T-helper 2 cell treated with Interferon-gamma antibody and Interleukin-4, amounts not matched to agents 5 μg/mL and 100 μg/mL, for 36 hours (primary cell): ENCODE data around the gene SYTL1.

Experiments used
- DNase-seq: peaks from one replicate; pipeline ENCODE4 v3.0.0; 2021; ENCODE audit warnings: low spot score
- H3K27ac Mint-ChIP-seq: one replicate; pipeline ENCODE4 v1.8.0; 2021; ENCODE audit warnings: mild to moderate bottlenecking, mixed read lengths
- H3K27me3 Mint-ChIP-seq: one replicate; pipeline ENCODE4 v1.8.0; 2021; ENCODE audit warnings: low read depth, mixed read lengths
- H3K36me3 Mint-ChIP-seq: one replicate; pipeline ENCODE4 v1.8.0; 2021; ENCODE audit warnings: low read depth, mixed read lengths
- H3K4me1 Mint-ChIP-seq: one replicate; pipeline ENCODE4 v1.8.0; 2021; ENCODE audit warnings: low read depth, mixed read lengths
- H3K4me3 Mint-ChIP-seq: one replicate; pipeline ENCODE4 v1.8.0; 2022; ENCODE audit warnings: mild to moderate bottlenecking, moderate library complexity, mixed read lengths
- H3K9me3 Mint-ChIP-seq: one replicate; pipeline ENCODE4 v1.8.0; 2021; ENCODE audit warnings: mixed read lengths

The SYTL1 gene

DNA sequence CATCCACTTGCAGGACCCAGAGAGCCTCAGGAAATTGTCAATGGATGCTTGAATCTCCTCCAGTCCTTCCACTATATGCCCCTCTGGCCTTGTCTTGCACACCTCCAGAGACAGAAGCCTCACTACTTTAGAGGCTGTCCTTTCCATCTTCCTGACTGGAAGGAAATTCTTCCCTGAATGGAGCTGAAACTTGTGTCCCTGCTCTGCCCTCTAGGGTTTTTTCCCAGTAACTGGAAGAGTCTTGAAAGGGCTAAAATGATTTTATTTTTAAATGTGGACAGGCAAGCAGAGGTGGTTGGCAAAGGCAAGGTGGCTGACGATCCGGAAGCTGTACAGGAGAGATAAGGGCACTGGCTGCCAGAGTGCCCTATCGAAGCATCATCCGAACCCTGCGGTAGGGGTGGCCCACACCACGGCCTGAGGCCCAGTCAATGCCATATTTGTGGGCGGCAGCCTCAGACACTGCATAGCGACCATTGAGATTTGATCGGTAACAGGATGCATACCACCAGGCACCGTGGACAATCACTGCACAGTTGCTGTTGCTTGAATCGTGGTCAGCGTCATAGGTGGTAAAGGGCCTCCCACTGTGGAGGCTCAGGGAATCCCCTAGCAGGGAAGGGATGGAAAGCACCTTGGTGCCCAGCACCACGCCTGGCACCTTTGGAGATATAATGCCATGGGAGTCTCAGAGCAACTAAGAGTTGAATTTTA, 27.2 kb downstream of the SYTL1 start:
- Mint-ChIP-seq H3K4me3 (no peak overlapping the region), H3K27me3 (no peaks in the 10 kb centered on the region), H3K36me3 (no peaks in the 10 kb centered on the region), H3K27ac (no peak overlapping the region), H3K9me3 (no peaks in the 10 kb centered on the region), H3K4me1 (peaks cover 28% of the 10 kb centered on the region)
- DNase-seq, result no peak

DNA sequence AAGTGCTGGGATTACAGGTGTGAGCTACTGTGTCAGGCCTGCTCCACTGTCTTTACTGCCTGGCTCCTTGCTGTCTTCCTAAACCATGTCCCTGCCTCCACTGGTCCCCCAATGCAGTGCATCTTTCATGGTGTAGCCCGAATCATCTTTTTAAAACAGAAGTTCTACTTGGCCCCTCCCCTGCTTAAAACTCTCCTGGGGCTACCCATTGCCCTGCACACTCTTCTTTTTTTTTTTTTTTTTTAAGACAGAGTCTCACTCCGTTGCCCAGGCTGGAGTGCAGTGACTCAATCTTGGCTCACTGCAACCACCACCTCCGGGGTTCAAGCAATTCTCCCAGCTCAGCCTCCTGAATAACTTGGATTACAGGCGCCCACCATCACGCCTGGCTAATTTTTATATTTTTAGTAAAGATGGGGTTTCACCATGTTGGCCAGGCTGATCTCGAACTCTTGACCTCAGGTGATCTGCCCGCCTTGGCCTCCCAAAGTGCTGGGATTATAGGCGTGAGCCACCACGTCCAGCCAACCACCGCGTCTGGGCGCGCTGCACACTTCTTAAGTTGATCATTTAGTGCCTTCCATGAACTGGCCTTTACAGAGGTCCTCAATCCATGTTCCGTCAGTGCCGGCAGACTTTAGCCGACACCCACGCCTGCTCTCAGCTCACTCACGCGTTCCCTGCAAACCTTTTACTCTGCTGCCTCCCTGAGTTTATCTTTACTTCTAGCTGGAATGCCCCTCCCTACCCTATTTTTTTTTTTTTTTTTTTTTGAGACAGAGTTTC, 30.4 kb downstream of the SYTL1 start:
- no peak overlapping the region for H3K27ac Mint-ChIP-seq
- no peaks in the 10 kb centered on the region for H3K36me3 Mint-ChIP-seq
- H3K4me3 Mint-ChIP-seq, result no peak overlapping the region
- no peaks in the 10 kb centered on the region for H3K9me3 Mint-ChIP-seq
- peaks cover 13% of the 10 kb centered on the region for H3K4me1 Mint-ChIP-seq
- no peaks in the 10 kb centered on the region for H3K27me3 Mint-ChIP-seq
- DNase-seq, result no peak

DNA sequence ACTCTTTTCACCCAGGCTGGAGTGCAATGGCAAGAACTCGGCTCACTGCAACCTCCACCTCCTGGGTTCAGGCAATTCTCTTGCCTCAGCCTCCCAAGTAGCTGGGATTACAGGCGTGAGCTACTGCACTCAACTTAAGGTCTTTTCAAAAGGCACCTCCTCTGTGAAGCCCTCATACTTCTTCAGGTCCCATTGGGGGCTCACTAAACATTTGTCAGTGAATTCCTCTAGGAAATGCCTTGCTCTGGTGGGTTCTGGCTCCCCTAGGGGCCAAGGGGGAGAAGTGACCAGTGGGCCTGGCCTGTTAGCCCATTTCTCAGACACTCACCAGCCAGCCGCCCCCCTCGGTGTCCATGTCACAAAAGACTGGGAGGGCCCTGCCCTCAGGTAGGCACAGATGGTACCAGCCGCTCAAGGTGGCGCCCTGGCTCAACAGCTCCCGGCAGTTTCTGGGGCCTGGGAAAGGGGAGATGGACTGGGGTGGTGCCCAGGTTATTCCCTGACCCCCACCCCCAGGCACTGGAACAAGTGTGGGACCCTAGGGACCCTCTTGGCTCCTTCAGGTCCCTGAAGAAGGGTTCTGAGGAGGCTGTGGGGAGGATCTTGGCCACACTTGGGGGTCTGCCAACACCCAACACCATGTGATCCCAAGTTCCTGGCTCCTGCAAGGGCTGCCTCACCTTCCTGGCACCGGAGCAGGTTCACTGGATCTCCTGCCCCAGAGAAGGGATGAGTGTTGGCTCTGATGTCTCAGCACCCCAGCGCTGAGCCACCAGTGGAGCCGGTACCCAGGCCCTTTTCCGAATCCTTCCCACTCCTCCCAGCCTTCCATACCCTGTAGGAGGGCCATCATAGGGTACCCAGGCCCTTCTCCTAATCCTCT, 31.2 kb downstream of the SYTL1 start:
- H3K27ac Mint-ChIP-seq, result no peak overlapping the region
- H3K36me3 Mint-ChIP-seq, result no peaks in the 10 kb centered on the region

DNA sequence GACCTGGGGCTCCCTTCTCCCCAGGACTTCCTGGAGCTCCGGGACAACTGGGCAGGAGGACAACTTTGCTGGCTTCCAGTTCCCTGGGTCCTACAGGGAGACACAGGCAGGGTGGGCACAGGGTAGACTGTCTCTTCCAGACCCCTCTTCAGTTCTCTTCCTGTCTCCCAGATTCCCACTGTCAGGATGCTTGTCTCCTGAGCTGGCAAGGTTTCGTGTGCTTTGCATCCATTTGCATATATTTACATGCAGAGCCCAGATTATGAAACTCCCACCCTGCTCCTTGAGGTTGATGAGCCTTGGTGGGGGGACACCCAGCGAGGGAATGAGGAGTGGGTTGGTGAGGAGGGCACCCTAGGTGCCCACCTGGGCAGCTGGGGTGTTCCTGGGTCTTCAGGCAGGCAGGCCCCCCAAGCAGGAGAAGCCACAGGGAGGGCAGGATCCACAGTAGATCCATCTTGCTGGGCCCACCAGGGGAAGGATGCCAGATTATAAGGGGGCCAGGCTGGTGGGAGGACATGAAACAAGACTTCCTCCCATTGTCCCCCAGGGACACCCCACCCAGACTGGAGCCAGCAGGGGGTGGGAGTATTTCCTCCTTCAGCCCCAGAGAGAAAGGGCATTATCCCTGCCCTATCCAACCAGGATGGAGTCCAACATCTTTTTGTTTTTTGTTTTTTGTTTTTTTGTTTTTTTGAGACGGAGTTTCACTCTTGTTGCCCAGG, 32.7 kb downstream of the SYTL1 start, which contains the start of gene FCN3:
Gene FCN3, minus strand, starts transcription at position 463 of the 725 bp plus-strand sequence. Its CDS starts 6 bp downstream, at position 457.
- no peak for DNase-seq
- peaks cover 4% of the 10 kb centered on the region for H3K4me1 Mint-ChIP-seq
- no peaks in the 10 kb centered on the region for H3K27me3 Mint-ChIP-seq
- H3K4me3 Mint-ChIP-seq, result no peak within 1 kb of the TSS
- H3K27ac Mint-ChIP-seq, result no peak within 1 kb of the TSS
- no peaks in the 10 kb centered on the region for H3K36me3 Mint-ChIP-seq
- H3K9me3 Mint-ChIP-seq, result no peaks in the 10 kb centered on the region

More for the DNA sequence above, 31.2 kb downstream of the SYTL1 start:
- Mint-ChIP-seq H3K9me3 (no peaks in the 10 kb centered on the region), H3K4me3 (no peak overlapping the region), H3K27me3 (no peaks in the 10 kb centered on the region), H3K4me1 (peaks cover 8% of the 10 kb centered on the region)
- no peak for DNase-seq

DNA sequence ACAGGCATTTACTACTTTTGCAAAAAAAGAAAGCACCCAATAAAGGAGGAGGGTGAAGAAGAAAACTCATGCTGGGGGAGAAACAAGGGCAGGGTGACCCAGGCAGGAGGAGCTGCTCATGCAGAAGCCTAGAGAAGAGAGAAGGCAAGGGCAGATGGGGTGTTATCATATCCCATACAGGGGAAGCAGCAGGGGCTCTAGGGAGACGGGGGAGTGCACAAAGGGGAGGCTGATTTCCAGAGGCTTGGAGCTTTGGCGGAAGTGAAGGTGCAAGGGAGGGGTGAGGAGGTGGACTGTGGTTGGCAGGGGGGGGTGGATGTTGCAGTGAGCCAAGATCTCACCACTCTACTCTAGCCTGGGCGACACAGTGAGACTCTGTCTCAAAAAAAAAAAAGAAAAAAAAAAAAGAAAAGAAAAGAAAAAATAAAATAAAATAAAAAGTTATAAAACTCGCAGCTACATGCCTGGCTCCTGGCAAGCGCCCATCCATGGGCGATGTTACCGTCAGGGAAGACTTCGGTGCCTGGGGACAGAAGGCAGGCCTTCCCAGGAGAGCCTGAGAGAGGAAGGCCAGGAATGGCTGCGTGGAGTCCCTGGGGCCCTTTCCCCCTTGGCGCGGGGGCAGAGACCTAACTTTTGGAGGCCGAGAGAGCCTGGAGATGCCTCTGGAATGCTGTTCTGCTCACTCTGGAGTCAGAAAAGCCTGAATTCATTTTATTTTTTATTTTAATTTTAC, 36.1 kb downstream of the SYTL1 start:
- Mint-ChIP-seq H3K27ac (no peak overlapping the region), H3K27me3 (peaks cover 8% of the 10 kb centered on the region), H3K9me3 (no peaks in the 10 kb centered on the region), H3K4me3 (no peak overlapping the region), H3K4me1 (no peaks in the 10 kb centered on the region), H3K36me3 (no peaks in the 10 kb centered on the region)
- no peak for DNase-seq

DNA sequence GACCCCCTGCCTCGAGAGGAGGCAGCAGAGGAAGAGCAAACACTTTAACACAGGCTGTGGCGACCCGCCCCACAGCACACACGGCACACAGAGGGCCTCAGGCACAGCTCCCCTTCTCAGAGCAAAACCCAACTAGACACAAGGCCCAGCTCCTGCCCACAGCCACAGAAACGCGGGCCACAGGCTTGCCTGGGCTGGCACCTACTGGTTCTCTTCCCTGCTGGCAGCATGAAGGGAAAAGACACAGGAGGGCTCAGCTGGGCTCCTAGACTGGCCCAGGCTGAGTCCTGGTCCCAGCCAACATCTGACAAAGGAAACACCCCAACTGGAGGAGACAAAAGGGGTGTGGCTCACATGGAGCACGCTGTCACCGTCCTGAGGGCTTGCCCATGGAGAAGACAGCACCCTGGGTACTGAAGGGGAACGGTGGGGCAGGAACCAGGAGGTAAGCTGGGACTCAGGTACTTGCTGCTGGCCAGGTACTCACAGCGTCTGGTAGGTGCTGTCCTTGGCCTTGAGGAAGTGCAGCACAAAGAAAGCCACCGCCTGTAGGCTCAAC, 37.8 kb downstream of the SYTL1 start:
- Mint-ChIP-seq H3K9me3 (no peaks in the 10 kb centered on the region), H3K27me3 (peaks cover 8% of the 10 kb centered on the region), H3K4me1 (no peaks in the 10 kb centered on the region), H3K27ac (no peak overlapping the region), H3K36me3 (no peaks in the 10 kb centered on the region), H3K4me3 (no peak overlapping the region)
- DNase-seq, result no peak

DNA sequence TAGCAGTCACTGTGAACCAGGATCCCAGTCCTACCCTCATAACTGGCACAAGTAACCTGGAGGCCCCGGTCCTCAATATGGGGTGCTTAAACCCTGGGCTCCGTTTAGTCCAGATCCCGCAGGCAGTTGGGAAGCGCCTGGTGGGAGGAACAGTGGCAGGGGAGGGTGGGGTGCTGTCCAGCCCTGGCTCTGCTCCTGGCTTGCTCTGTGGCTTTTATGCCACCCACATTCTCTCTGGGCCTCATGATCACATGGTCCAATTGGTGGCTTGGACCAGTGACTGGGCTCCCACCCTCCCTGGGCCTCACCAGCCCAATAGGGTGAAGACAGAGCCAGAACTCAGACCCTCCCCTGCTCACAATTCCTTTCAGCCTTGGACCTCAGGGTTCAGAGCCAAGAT, 38.4 kb downstream of the SYTL1 start:
- no peak for DNase-seq
- Mint-ChIP-seq H3K4me3 (no peak overlapping the region), H3K27ac (no peak overlapping the region), H3K4me1 (no peaks in the 10 kb centered on the region), H3K27me3 (peaks cover 8% of the 10 kb centered on the region), H3K36me3 (no peaks in the 10 kb centered on the region), H3K9me3 (no peaks in the 10 kb centered on the region)

DNA sequence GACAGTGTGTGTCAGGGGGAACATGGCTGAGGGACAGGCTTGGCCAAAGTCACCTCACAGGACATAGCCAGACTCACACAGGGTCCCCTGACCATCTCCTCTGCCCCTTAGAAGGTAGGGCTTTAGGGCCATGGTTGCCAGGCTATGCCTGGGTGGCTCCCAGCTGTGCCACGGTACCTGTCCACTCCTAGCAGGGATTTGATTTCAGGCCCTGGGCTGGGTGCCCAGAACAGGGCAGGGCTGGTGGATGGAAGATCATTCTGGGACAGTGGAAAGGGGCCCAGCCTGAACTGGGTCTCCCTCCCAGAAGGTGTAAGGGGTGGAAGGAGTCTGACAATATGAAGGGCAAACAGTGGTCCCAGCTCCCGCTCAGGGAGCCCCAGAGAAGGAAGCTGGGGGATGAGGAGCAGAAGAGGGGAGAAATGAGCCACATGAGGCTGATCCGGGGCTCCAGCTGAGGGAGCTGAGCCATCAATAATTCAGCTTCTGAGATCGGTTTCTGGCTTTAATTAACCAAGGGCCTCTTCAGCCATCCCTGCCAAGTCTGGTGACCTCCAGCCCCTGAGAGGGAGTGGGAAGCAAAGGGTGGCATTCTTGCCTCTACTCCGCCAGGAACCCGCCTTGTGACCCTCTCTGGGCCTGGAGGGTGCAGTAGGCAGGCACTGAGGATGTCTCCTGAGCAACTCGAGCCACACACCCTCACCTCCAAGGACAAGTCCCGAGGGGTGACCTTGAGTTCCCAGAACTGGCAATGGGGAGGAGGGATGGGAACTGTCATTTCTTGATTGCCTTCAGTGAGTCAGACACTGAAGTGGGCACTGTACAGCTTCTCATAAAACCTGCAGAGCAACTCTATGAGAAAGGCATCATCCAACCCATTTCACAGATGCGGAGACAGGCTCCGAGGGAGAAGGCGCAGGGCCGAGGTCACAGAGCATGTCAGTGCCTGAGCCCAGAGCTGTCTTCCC, 39.2 kb downstream of the SYTL1 start:
- Mint-ChIP-seq H3K4me3 (no peak overlapping the region), H3K4me1 (no peaks in the 10 kb centered on the region), H3K36me3 (no peaks in the 10 kb centered on the region), H3K27ac (no peak overlapping the region), H3K9me3 (no peaks in the 10 kb centered on the region), H3K27me3 (peaks cover 9% of the 10 kb centered on the region)
- DNase-seq, result no peak

DNA sequence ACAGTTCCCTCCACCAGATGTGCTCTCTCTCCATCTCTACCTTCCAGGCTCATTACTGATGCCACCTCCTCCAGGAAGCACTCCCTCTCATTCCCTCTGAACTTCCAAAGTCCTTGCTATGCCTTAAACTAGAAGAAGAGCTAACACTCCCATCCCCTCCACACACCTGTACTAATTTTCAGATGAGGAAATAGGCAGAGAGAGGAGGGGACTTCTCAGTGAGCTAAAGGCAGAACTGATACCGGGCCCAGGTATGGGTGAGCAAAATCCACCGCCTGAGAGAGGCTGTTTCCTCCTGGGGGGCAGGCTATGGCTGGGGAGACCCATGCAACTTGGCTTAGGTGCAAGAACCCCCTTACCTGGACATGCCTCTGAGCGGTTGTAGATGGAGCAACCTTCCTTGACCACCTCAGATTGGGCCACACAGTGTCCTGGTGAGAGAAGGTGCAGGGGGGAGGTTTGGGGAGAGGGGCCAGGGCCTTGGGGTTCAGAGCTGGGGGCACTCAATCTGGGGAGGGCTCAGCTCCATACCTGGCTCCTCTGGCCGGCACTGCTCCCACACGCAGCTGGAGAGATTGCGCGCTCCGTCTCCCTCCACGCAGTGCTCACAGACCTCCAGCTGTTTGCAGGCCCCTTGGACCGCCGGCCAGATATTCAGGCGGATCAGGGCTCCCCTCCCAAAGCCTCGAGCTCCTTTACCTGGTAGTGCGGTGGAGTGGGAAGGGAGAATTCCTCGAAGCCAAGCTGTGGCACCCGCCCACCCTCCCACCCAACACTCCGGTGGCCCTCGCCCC, 40.3 kb downstream of the SYTL1 start:
- no peaks in the 10 kb centered on the region for H3K4me1 Mint-ChIP-seq
- no peaks in the 10 kb centered on the region for H3K36me3 Mint-ChIP-seq
- H3K27ac Mint-ChIP-seq, result no peak overlapping the region
- no peak for DNase-seq
- H3K27me3 Mint-ChIP-seq, result peaks cover 14% of the 10 kb centered on the region
- H3K9me3 Mint-ChIP-seq, result no peaks in the 10 kb centered on the region
- H3K4me3 Mint-ChIP-seq, result no peak overlapping the region

DNA sequence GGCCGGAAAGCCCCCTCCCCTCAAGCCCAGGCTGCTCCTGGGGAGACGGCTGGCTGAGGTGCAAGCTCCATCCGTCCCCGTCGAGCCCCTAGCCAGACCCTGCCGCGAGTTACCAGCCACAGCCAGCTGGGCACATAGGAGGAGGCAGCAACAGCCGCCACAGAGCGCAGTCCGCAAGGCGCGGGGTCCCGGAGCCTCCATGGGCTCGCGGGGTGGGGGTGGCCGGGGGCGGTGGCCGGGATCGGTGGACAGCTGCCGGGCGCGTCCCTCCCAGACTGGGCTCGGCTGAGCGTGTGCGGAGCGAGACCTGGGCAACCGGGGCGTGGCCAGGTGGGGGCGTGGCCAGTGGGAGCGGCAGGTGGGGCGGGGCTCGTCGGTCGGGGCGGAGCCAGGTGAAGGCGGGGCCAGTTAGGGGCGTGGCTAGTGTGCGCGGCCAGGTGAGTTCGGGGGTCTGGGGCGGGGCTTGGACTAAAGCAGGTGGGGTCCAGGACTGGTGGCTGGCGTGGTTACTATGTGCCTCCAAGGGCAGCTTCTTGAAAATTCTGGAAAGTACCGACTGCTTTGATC, 41.3 kb downstream of the SYTL1 start, which contains the start of gene CD164L2:
Gene CD164L2, minus strand, starts transcription at position 295 of the 567 bp plus-strand sequence. Its CDS starts 94 bp downstream, at position 201.
- Mint-ChIP-seq H3K27me3 (peaks cover 14% of the 10 kb centered on the region), H3K36me3 (no peaks in the 10 kb centered on the region)
- DNase-seq, result no peak

DNA sequence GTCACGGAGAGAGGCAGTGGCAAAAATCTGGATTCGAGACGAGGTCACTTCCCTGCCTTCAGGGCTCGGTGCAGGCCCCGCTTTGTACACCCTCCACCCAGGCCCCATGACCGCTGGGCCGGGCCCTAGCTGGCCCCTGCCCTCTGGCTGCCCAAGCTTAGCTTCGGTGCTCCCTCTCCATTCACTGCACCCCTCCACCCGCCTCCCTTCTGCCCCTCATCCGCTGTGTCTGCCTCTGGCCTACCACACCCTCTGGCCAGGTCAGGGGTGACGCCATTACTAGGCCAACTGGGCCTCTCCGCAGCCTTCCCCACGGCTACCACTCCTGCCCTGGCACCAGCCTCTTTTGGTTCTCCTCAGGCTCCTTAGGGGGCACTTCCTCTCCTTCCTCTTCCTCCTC, 41.8 kb downstream of the SYTL1 start:
- no peaks in the 10 kb centered on the region for H3K36me3 Mint-ChIP-seq
- H3K4me3 Mint-ChIP-seq, result no peak overlapping the region
- no peaks in the 10 kb centered on the region for H3K9me3 Mint-ChIP-seq
- H3K4me1 Mint-ChIP-seq, result no peaks in the 10 kb centered on the region
- H3K27me3 Mint-ChIP-seq, result peaks cover 17% of the 10 kb centered on the region
- H3K27ac Mint-ChIP-seq, result no peak overlapping the region
- DNase-seq, result no peak

More for the DNA sequence above, 41.3 kb downstream of the SYTL1 start, which contains the start of gene CD164L2:
- Mint-ChIP-seq H3K27ac (no peak within 1 kb of the TSS), H3K4me1 (no peaks in the 10 kb centered on the region), H3K9me3 (no peaks in the 10 kb centered on the region), H3K4me3 (no peak within 1 kb of the TSS)
